Activated T-helper 17 cell treated with anti-CD3 and anti-CD28 coated beads, Interleukin-2, amount 50 U/mL, for 72 hours (primary cell): Measurements from ENCODE around the gene CDYL. TPM values are rescaled to one million over a fixed set of nuclear protein-coding genes. Genes with fewer than 3 reads are reported as not detected.

ENCODE experiments used
- ATAC-seq: fragments of 150-1000 bp; cut with Tn5 transposase; replicated peaks from 2 replicates; pipeline ENCODE4 v1.10.0; 2021; ENCODE audit warnings: mild to moderate bottlenecking, moderate library complexity
- H3K27ac Mint-ChIP-seq: one replicate; pipeline ENCODE4 v1.8.0; 2022; ENCODE audit warnings: mixed read lengths
- H3K27me3 Mint-ChIP-seq: one replicate; pipeline ENCODE4 v1.8.0; 2022; ENCODE audit warnings: mixed read lengths
- H3K36me3 Mint-ChIP-seq: one replicate; pipeline ENCODE4 v1.8.0; 2022; ENCODE audit warnings: low read depth, mild to moderate bottlenecking, mixed read lengths
- H3K4me1 Mint-ChIP-seq: one replicate; pipeline ENCODE4 v1.8.0; 2022; ENCODE audit warnings: mixed read lengths
- H3K4me3 Mint-ChIP-seq: one replicate; pipeline ENCODE4 v1.8.0; 2022; ENCODE audit warnings: mild to moderate bottlenecking, mixed read lengths
- H3K9me3 Mint-ChIP-seq: one replicate; pipeline ENCODE4 v1.8.0; 2022; ENCODE audit warnings: mixed read lengths
- total RNA-seq, 2 donors: library from RNA; stranded (reverse); gene quantifications; one replicate each; pipeline ENCODE4 v1.2.3, GENCODE V29; 2022

Gene CDYL
- total RNA-seq, 2 donors from 2014 or later = 23.3 to 24.5 TPM

GRCh38 chr6:4805553-4806336, 29.5 kb downstream of the CDYL start:
- H3K9me3 Mint-ChIP-seq = no peaks in the 10 kb centered on the region
- peaks cover 37% of the 10 kb centered on the region for H3K4me1 Mint-ChIP-seq
- no peaks in the 10 kb centered on the region for H3K27me3 Mint-ChIP-seq
- no peak for ATAC-seq
- no peak overlapping the region for H3K27ac Mint-ChIP-seq
- no peak overlapping the region for H3K4me3 Mint-ChIP-seq
- H3K36me3 Mint-ChIP-seq = no peaks in the 10 kb centered on the region

GRCh38 chr6:4806337-4806725, 30.1 kb downstream of the CDYL start:
- ATAC-seq = no peak
- no peaks in the 10 kb centered on the region for H3K36me3 Mint-ChIP-seq
- no peaks in the 10 kb centered on the region for H3K9me3 Mint-ChIP-seq
- H3K4me3 Mint-ChIP-seq = no peak overlapping the region
- no peak overlapping the region for H3K27ac Mint-ChIP-seq
- H3K27me3 Mint-ChIP-seq = no peaks in the 10 kb centered on the region
- H3K4me1 Mint-ChIP-seq = peaks cover 34% of the 10 kb centered on the region

GRCh38 chr6:4806791-4807190, 30.6 kb downstream of the CDYL start:
- Mint-ChIP-seq H3K36me3 (no peaks in the 10 kb centered on the region), H3K27me3 (no peaks in the 10 kb centered on the region), H3K9me3 (no peaks in the 10 kb centered on the region), H3K4me3 (no peak overlapping the region), H3K27ac (no peak overlapping the region), H3K4me1 (peaks cover 32% of the 10 kb centered on the region)
- ATAC-seq = no peak

GRCh38 chr6:4808396-4808795, 32.2 kb downstream of the CDYL start:
- no peak for ATAC-seq
- Mint-ChIP-seq H3K9me3 (no peaks in the 10 kb centered on the region), H3K27ac (no peak overlapping the region), H3K4me1 (peaks cover 36% of the 10 kb centered on the region), H3K27me3 (no peaks in the 10 kb centered on the region), H3K36me3 (no peaks in the 10 kb centered on the region), H3K4me3 (no peak overlapping the region)

- H3K9me3 Mint-ChIP-seq = no peaks in the 10 kb centered on the region
- H3K27ac Mint-ChIP-seq = peak overlapping the region; percentile 65
- H3K27me3 Mint-ChIP-seq = no peaks in the 10 kb centered on the region
- peak; percentile 92 for ATAC-seq
- no peaks in the 10 kb centered on the region for H3K36me3 Mint-ChIP-seq
- peak overlapping the region; percentile 11 for H3K4me3 Mint-ChIP-seq
- H3K4me1 Mint-ChIP-seq = peaks cover 34% of the 10 kb centered on the region
Measured at GRCh38 chr6:4809999-4810918, 34.1 kb downstream of the CDYL start.

GRCh38 chr6:4812068-4812467, 35.9 kb downstream of the CDYL start:
- peak overlapping the region; percentile 67 for H3K27ac Mint-ChIP-seq
- H3K4me1 Mint-ChIP-seq = peaks cover 33% of the 10 kb centered on the region
- H3K36me3 Mint-ChIP-seq = no peaks in the 10 kb centered on the region
- H3K9me3 Mint-ChIP-seq = no peaks in the 10 kb centered on the region
- peak overlapping the region; percentile 8 for H3K4me3 Mint-ChIP-seq
- peak; percentile 31 for ATAC-seq
- no peaks in the 10 kb centered on the region for H3K27me3 Mint-ChIP-seq

GRCh38 chr6:4813055-4813454, 36.9 kb downstream of the CDYL start:
- peak overlapping the region; percentile 67 for H3K27ac Mint-ChIP-seq
- ATAC-seq = no peak

GRCh38 chr6:4814212-4814611, 38.0 kb downstream of the CDYL start:
- H3K4me3 Mint-ChIP-seq = no peak overlapping the region
- H3K27ac Mint-ChIP-seq = no peak overlapping the region
- no peaks in the 10 kb centered on the region for H3K27me3 Mint-ChIP-seq
- no peak for ATAC-seq
- peaks cover 33% of the 10 kb centered on the region for H3K4me1 Mint-ChIP-seq
- no peaks in the 10 kb centered on the region for H3K9me3 Mint-ChIP-seq
- H3K36me3 Mint-ChIP-seq = no peaks in the 10 kb centered on the region

More at GRCh38 chr6:4813055-4813454, 36.9 kb downstream of the CDYL start:
- H3K4me3 Mint-ChIP-seq = no peak overlapping the region
- H3K9me3 Mint-ChIP-seq = no peaks in the 10 kb centered on the region
- no peaks in the 10 kb centered on the region for H3K27me3 Mint-ChIP-seq
- peaks cover 33% of the 10 kb centered on the region for H3K4me1 Mint-ChIP-seq
- H3K36me3 Mint-ChIP-seq = no peaks in the 10 kb centered on the region

- Mint-ChIP-seq H3K9me3 (no peaks in the 10 kb centered on the region), H3K27ac (no peak overlapping the region), H3K4me3 (no peak overlapping the region), H3K4me1 (peaks cover 30% of the 10 kb centered on the region), H3K27me3 (no peaks in the 10 kb centered on the region), H3K36me3 (no peaks in the 10 kb centered on the region)
- ATAC-seq = no peak
Measured at GRCh38 chr6:4814987-4815386, 38.8 kb downstream of the CDYL start.

GRCh38 chr6:4815584-4815983, 39.4 kb downstream of the CDYL start:
- H3K4me1 Mint-ChIP-seq = peaks cover 28% of the 10 kb centered on the region
- no peak overlapping the region for H3K4me3 Mint-ChIP-seq
- no peak for ATAC-seq
- no peaks in the 10 kb centered on the region for H3K36me3 Mint-ChIP-seq
- H3K9me3 Mint-ChIP-seq = no peaks in the 10 kb centered on the region
- H3K27ac Mint-ChIP-seq = no peak overlapping the region
- H3K27me3 Mint-ChIP-seq = no peaks in the 10 kb centered on the region

- Mint-ChIP-seq H3K27ac (no peak overlapping the region), H3K9me3 (no peaks in the 10 kb centered on the region)
Measured at GRCh38 chr6:4816904-4817303, 40.7 kb downstream of the CDYL start.

GRCh38 chr6:4817551-4817950, 41.3 kb downstream of the CDYL start:
- Mint-ChIP-seq H3K36me3 (no peaks in the 10 kb centered on the region), H3K9me3 (no peaks in the 10 kb centered on the region), H3K4me1 (peaks cover 18% of the 10 kb centered on the region), H3K27ac (no peak overlapping the region), H3K4me3 (no peak overlapping the region), H3K27me3 (no peaks in the 10 kb centered on the region)
- ATAC-seq = no peak

More at GRCh38 chr6:4816904-4817303, 40.7 kb downstream of the CDYL start:
- H3K36me3 Mint-ChIP-seq = no peaks in the 10 kb centered on the region
- no peak for ATAC-seq
- no peaks in the 10 kb centered on the region for H3K27me3 Mint-ChIP-seq
- no peak overlapping the region for H3K4me3 Mint-ChIP-seq
- peaks cover 25% of the 10 kb centered on the region for H3K4me1 Mint-ChIP-seq

- Mint-ChIP-seq H3K27me3 (no peaks in the 10 kb centered on the region), H3K36me3 (no peaks in the 10 kb centered on the region), H3K9me3 (no peaks in the 10 kb centered on the region), H3K4me3 (no peak overlapping the region), H3K4me1 (peaks cover 10% of the 10 kb centered on the region), H3K27ac (no peak overlapping the region)
- ATAC-seq = no peak
Measured at GRCh38 chr6:4818272-4818938, 42.2 kb downstream of the CDYL start.

- Mint-ChIP-seq H3K4me3 (no peak overlapping the region), H3K4me1 (peaks cover 6% of the 10 kb centered on the region), H3K9me3 (peaks cover 3% of the 10 kb centered on the region), H3K36me3 (no peaks in the 10 kb centered on the region), H3K27me3 (no peaks in the 10 kb centered on the region), H3K27ac (no peak overlapping the region)
- ATAC-seq = no peak
Measured at GRCh38 chr6:4819706-4820283, 43.6 kb downstream of the CDYL start.
